ENCODE results near the gene GRID1.

- TF ChIP-seq, protein P1, sequence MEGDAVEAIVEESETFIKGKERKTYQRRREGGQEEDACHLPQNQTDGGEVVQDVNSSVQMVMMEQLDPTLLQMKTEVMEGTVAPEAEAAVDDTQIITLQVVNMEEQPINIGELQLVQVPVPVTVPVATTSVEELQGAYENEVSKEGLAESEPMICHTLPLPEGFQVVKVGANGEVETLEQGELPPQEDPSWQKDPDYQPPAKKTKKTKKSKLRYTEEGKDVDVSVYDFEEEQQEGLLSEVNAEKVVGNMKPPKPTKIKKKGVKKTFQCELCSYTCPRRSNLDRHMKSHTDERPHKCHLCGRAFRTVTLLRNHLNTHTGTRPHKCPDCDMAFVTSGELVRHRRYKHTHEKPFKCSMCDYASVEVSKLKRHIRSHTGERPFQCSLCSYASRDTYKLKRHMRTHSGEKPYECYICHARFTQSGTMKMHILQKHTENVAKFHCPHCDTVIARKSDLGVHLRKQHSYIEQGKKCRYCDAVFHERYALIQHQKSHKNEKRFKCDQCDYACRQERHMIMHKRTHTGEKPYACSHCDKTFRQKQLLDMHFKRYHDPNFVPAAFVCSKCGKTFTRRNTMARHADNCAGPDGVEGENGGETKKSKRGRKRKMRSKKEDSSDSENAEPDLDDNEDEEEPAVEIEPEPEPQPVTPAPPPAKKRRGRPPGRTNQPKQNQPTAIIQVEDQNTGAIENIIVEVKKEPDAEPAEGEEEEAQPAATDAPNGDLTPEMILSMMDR (IDR thresholded peaks at IDR 0.05; ENCODE audit: low read length) = no peak
- no peak for TF ChIP-seq EZH2 (IDR thresholded peaks at IDR 0.05; ENCODE audit: borderline replicate concordance, low read length)
Observed at GRCh38 chr10:85597006-85597405, 769.6 kb downstream of the GRID1 start.
